ENCODE data around the gene ATXN10.

The ATXN10 gene

GRCh38 chr22:45683680-45684079 is 12.0 kb downstream of the ATXN10 start:
- TF ChIP-seq ZFX (IDR thresholded peaks at IDR 0.05) (no peak), CTCF (conservative IDR thresholded peaks at IDR 0.05) (no peak)
- no peak overlapping the region for H3K27ac ChIP-seq

- no peak for TF ChIP-seq ZFX (IDR thresholded peaks at IDR 0.05)
- TF ChIP-seq CTCF (conservative IDR thresholded peaks at IDR 0.05), result no peak
- no peak overlapping the region for H3K27ac ChIP-seq
Observed at GRCh38 chr22:45684169-45684568, 12.5 kb downstream of the ATXN10 start.

- TF ChIP-seq CTCF (conservative IDR thresholded peaks at IDR 0.05) (no peak), ZFX (IDR thresholded peaks at IDR 0.05) (no peak)
- H3K27ac ChIP-seq, result no peak overlapping the region
Observed at GRCh38 chr22:45684752-45685574, 13.3 kb downstream of the ATXN10 start.

- TF ChIP-seq CTCF (conservative IDR thresholded peaks at IDR 0.05), result no peak
- TF ChIP-seq ZFX (IDR thresholded peaks at IDR 0.05), result no peak
- peak overlapping the region; percentile 6; the same call in 1 of the 2 replicates for H3K27ac ChIP-seq
Observed at GRCh38 chr22:45686004-45686403, 14.4 kb downstream of the ATXN10 start.

- peak overlapping the region; percentile 6; the same call in 1 of the 2 replicates for H3K27ac ChIP-seq
- TF ChIP-seq CTCF (conservative IDR thresholded peaks at IDR 0.05) (no peak), ZFX (IDR thresholded peaks at IDR 0.05) (no peak)
Observed at GRCh38 chr22:45686836-45687235, 15.2 kb downstream of the ATXN10 start.

GRCh38 chr22:45688600-45689080 is 17.0 kb downstream of the ATXN10 start:
- TF ChIP-seq CTCF (conservative IDR thresholded peaks at IDR 0.05), result no peak
- no peak for TF ChIP-seq ZFX (IDR thresholded peaks at IDR 0.05)
- peak overlapping the region; percentile 58 for H3K27ac ChIP-seq

- no peak for TF ChIP-seq CTCF (conservative IDR thresholded peaks at IDR 0.05)
- no peak for TF ChIP-seq ZFX (IDR thresholded peaks at IDR 0.05)
- H3K27ac ChIP-seq, result peak overlapping the region; percentile 39; the same call in 1 of the 2 replicates
Observed at GRCh38 chr22:45689211-45689610, 17.6 kb downstream of the ATXN10 start.
